Upper lobe of left lung (tissue), 4 donors: ENCODE measurements around the gene TMEM135.

Experiments used
- CTCF ChIP-seq, 6 experiments: fragments of 450-650 bp in 4 of 6; fragments of 200-600 bp in 2 of 6; sonication (generic) in 2 of 6; IDR thresholded peaks; one replicate each; pipeline ENCODE4 v1.5.1; 2016 to 2019; ENCODE audit warnings: antibody characterized with exemption in 6 of 6
- POLR2AphosphoS5 ChIP-seq, 2 donors: sonication (generic); formaldehyde crosslinking; IDR thresholded peaks; one replicate each; pipeline ENCODE4 v1.5.1; 2017; ENCODE audit warnings: antibody characterized with exemption in 2 of 2

- no peak for TF ChIP-seq CTCF (IDR thresholded peaks at IDR 0.05)
- TF ChIP-seq POLR2AphosphoS5 (IDR thresholded peaks at IDR 0.05), result no peak
These were observed 43.6 kb downstream of the TMEM135 start for GRCh38 chr11:87081358-87081757.
